Uterus (tissue), 2 donors: ENCODE results near the gene RRP1.

Experiments used
- POLR2A ChIP-seq, 2 donors: fragments of 450-650 bp; IDR thresholded peaks; one replicate each; pipeline ENCODE4 v1.6.1; 2016; ENCODE audit warnings: antibody characterized with exemption in 2 of 2, mild to moderate bottlenecking in 1 of 2, moderate library complexity in 1 of 2
- TF ChIP-seq, protein P1 (sequence below), 4 experiments: fragments of 200-600 bp in 2 of 4; fragments of 450-650 bp in 2 of 4; sonication (generic) in 2 of 4; IDR thresholded peaks; one replicate each; pipeline ENCODE4 v1.5.1; 2016 to 2019; ENCODE audit warnings: antibody characterized with exemption in 4 of 4, mild to moderate bottlenecking in 2 of 4, moderate library complexity in 1 of 4

- TF ChIP-seq, protein P1, sequence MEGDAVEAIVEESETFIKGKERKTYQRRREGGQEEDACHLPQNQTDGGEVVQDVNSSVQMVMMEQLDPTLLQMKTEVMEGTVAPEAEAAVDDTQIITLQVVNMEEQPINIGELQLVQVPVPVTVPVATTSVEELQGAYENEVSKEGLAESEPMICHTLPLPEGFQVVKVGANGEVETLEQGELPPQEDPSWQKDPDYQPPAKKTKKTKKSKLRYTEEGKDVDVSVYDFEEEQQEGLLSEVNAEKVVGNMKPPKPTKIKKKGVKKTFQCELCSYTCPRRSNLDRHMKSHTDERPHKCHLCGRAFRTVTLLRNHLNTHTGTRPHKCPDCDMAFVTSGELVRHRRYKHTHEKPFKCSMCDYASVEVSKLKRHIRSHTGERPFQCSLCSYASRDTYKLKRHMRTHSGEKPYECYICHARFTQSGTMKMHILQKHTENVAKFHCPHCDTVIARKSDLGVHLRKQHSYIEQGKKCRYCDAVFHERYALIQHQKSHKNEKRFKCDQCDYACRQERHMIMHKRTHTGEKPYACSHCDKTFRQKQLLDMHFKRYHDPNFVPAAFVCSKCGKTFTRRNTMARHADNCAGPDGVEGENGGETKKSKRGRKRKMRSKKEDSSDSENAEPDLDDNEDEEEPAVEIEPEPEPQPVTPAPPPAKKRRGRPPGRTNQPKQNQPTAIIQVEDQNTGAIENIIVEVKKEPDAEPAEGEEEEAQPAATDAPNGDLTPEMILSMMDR (IDR thresholded peaks at IDR 0.05), result no peak
- TF ChIP-seq POLR2A (IDR thresholded peaks at IDR 0.05), result no peak
These were observed 11.8 kb downstream of the RRP1 start for GRCh38 chr21:43801006-43801783.
